ENCODE measurements around the gene SFMBT1.

SFMBT1 gene

GRCh38 chr3:53039376-53039752, 6.5 kb downstream of the SFMBT1 start:
- TF ChIP-seq HOXC10 (CRISPR knock-in tag; IDR thresholded peaks at IDR 0.05) (no peak), ZNF391 (tag by site-specific recombination; IDR thresholded peaks at IDR 0.05; ENCODE audit: borderline replicate concordance, low read depth) (no peak), RBAK (tag by site-specific recombination; IDR thresholded peaks at IDR 0.05) (no peak), ZNF341 (tag by site-specific recombination; IDR thresholded peaks at IDR 0.05; ENCODE audit: low read depth) (no peak), ZNF513 (tag by site-specific recombination; IDR thresholded peaks at IDR 0.05) (no peak)
- no peak overlapping the region for H3K27ac ChIP-seq (ENCODE audit: extremely low read depth, low read depth, low read length)
- ChIA-PET POLR2A (no interaction called here), CTCF (no interaction called here)
- H3K36me3 ChIP-seq (ENCODE audit: control insufficient read depth in 2 of 2, insufficient read depth in 1 of 2, low read length in 2 of 2), result no peaks in the 10 kb centered on the region; a peak in 1 of 3 replicates
- peaks cover 4% of the 10 kb centered on the region for H3K4me1 ChIP-seq (ENCODE audit: control insufficient read depth, insufficient read depth, low read length)
- no peak overlapping the region for H3K4me3 ChIP-seq (ENCODE audit: low read depth, low read length)
- no peaks in the 10 kb centered on the region for H3K9me3 ChIP-seq (ENCODE audit: control insufficient read depth, insufficient read depth, low read depth, low read length)

GRCh38 chr3:53038679-53039375, 7.0 kb downstream of the SFMBT1 start:
- H3K4me1 ChIP-seq (ENCODE audit: control insufficient read depth, insufficient read depth, low read length), result peaks cover 4% of the 10 kb centered on the region
- ChIA-PET CTCF (no interaction called here), POLR2A (no interaction called here)
- TF ChIP-seq ZNF501 (tag by site-specific recombination; IDR thresholded peaks at IDR 0.05) (no peak), PRDM1 (tag by site-specific recombination; IDR thresholded peaks at IDR 0.05) (no peak), ELK4 (IDR thresholded peaks at IDR 0.05; ENCODE audit: borderline replicate concordance, low read depth, low read length) (no peak), SCRT2 (tag by site-specific recombination; IDR thresholded peaks at IDR 0.05) (no peak), MZF1 (tag by site-specific recombination; IDR thresholded peaks at IDR 0.05; ENCODE audit: borderline replicate concordance) (no peak), ZNF37A (tag by site-specific recombination; IDR thresholded peaks at IDR 0.05) (no peak), HOXD13 (CRISPR knock-in tag; IDR thresholded peaks at IDR 0.05; ENCODE audit: borderline replicate concordance) (no peak), MEIS1 (CRISPR knock-in tag; IDR thresholded peaks at IDR 0.05; ENCODE audit: borderline replicate concordance) (no peak), ZNF670 (tag by site-specific recombination; IDR thresholded peaks at IDR 0.05; ENCODE audit: low read depth) (no peak), KLF1 (tag by site-specific recombination; IDR thresholded peaks at IDR 0.05) (no peak), ZNF560 (tag by site-specific recombination; IDR thresholded peaks at IDR 0.05; ENCODE audit: borderline replicate concordance) (no peak), KLF16 (tag by site-specific recombination; IDR thresholded peaks at IDR 0.05) (no peak), GLIS2 (tag by site-specific recombination; IDR thresholded peaks at IDR 0.05) (no peak), ZNF157 (tag by site-specific recombination; IDR thresholded peaks at IDR 0.05) (no peak), ZNF133 (tag by site-specific recombination; IDR thresholded peaks at IDR 0.05) (no peak), ZNF473 (tag by site-specific recombination; IDR thresholded peaks at IDR 0.05) (no peak), ZNF132 (tag by site-specific recombination; IDR thresholded peaks at IDR 0.05; ENCODE audit: borderline replicate concordance) (no peak)
- H3K27ac ChIP-seq (ENCODE audit: extremely low read depth, low read depth, low read length), result no peak overlapping the region
- H3K4me3 ChIP-seq (ENCODE audit: low read depth, low read length), result no peak overlapping the region
- no peaks in the 10 kb centered on the region; a peak in 1 of 3 replicates for H3K36me3 ChIP-seq (ENCODE audit: control insufficient read depth in 2 of 2, insufficient read depth in 1 of 2, low read length in 2 of 2)
- H3K9me3 ChIP-seq (ENCODE audit: control insufficient read depth, insufficient read depth, low read depth, low read length), result no peaks in the 10 kb centered on the region

Data from HEK293 (cell line).